ENCODE data around the gene USP2. TPM values are rescaled to one million over a fixed set of nuclear protein-coding genes. Genes with fewer than 3 reads are reported as not detected.

USP2 gene
- total and polyA plus RNA-seq, 2 of the 8 experiments (the other 6 are each of a cell fraction or from before 2014, with no cell fraction given), result 2.2 to 6.9 TPM

DNA sequence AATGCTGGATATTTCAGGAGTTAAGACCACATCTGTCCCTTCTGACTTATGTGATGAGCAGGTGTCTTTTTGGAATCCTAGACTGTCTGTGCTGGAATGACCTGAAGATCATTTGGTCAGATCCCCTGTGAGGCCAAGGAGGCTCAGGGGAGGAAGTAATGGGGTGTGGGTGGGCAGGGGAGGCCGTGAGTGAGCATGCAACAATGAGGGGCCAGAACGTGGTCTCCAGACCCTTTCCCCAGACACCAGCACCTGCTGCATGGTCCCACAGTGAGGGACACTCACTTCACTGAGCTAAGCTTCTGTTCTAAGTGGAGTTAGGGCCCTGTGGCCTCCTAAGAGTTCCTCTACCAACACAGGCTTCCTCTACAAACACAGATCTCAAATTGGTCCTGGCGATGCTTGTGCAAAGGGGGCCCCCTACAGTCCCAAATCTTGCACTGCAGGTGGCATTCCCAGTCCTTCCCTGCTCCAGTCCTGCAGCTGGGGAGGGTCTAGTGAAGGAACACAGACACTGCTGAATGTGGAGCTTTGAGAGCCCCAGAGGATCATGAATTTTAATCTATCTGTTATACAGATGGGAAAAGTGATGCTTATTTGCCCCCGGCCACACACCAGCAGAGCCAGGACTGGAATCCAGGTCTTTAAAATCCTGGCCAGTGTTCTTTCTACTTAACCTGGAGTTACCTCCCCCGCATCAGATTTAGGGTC lies 7.4 kb downstream of the USP2 start:
- H3K18ac ChIP-seq (ENCODE audit: extremely low read depth, low read length), result no peak overlapping the region
- no peak overlapping the region for H3K56ac ChIP-seq (replicated peaks; ENCODE audit: insufficient read length, low read depth, low read length)
- H3K79me1 ChIP-seq (ENCODE audit: low read depth, low read length), result no peaks in the 10 kb centered on the region
- WGBS, 2 experiments (ENCODE audit: extremely low coverage in 1 of 2, insufficient coverage in 1 of 2, insufficient read length in 1 of 2, insufficient replicate concordance in 2 of 2, low coverage in 1 of 2, low lambda C conversion rate in 2 of 2, missing lambda C conversion rate in 1 of 2), result 47% methylated on average over 5 of the region's 5 CpGs; no CpG with 5 or more reads in 1 of the 2 experiments
- H3K36me3 ChIP-seq (ENCODE audit: control insufficient read depth in 2 of 4, insufficient read depth in 4 of 4, low read length in 3 of 4), result no peaks in the 10 kb centered on the region
- DNase-seq (ENCODE audit: low read depth in 1 of 2, low spot score in 2 of 2) (peak in 1 of 2 experiments; percentile 97), FAIRE-seq (peak; percentile 45)
- no peak overlapping the region for H3K9ac ChIP-seq (replicated peaks in 1 of 4; ENCODE audit: extremely low read depth in 1 of 4, low read depth in 3 of 4, low read length in 3 of 4)
- H2BK20ac ChIP-seq (ENCODE audit: low read length), result 0 out of 2 replicates have a peak overlapping the region, but pooled peaks have one; percentile 48
- H4K20me1 ChIP-seq (replicated peaks in 1 of 2; ENCODE audit: control insufficient read depth in 1 of 2, insufficient read depth in 2 of 2, low read length in 2 of 2), result peaks cover 0 to 5% of the 10 kb centered on the region in 2 experiments
- no peak overlapping the region for H3K27ac ChIP-seq (ENCODE audit: low read depth, low read length)
- H2BK5ac ChIP-seq (ENCODE audit: low read depth, low read length), result no peak overlapping the region
- ChIA-PET CTCF (ENCODE audit: partially characterized antibody) (interaction anchor here (0.6 to 26.3 kb wide), 36 partner anchors 10 to 681 kb away, joined by 3 to 474 read pairs (median 4); partner anchors contain the start of genes C1QTNF5, C2CD2L, MFRP and USP2), POLR2A (ENCODE audit: partially characterized antibody) (interaction anchor here (0.6 to 6.6 kb wide), 7 partner anchors 8 to 44 kb away, joined by 3 to 32 read pairs (median 5); no protein-coding TSS in a partner anchor)
- H3K23me2 ChIP-seq (ENCODE audit: low read depth, low read length), result peaks cover 6% of the 10 kb centered on the region; the same call in 1 of the 2 replicates
- no peak overlapping the region for H3K4me2 ChIP-seq (ENCODE audit: insufficient read depth in 1 of 2, low read depth in 2 of 2, low read length in 2 of 2)
- H4K5ac ChIP-seq (ENCODE audit: insufficient read length, low read depth, low read length), result no peak overlapping the region
- no peak overlapping the region for H4K91ac ChIP-seq (replicated peaks; ENCODE audit: insufficient read length, low read length)
- H4K8ac ChIP-seq (ENCODE audit: extremely low read depth, insufficient read depth, low read length), result no peak overlapping the region; the same call in 1 of the 2 replicates
- H2AFZ ChIP-seq (ENCODE audit: low read length), result no peak overlapping the region
- no peak overlapping the region for H2AK5ac ChIP-seq (ENCODE audit: low read depth, low read length)
- 0 out of 2 replicates have a peak overlapping the region, but pooled peaks have one; percentile 3 for H2BK15ac ChIP-seq (ENCODE audit: low read length)
- no peak overlapping the region for H3K23ac ChIP-seq (ENCODE audit: insufficient read length)
- H3K4me3 ChIP-seq (ENCODE audit: extremely low read depth in 1 of 4, insufficient read depth in 2 of 4, low read depth in 3 of 4, low read length in 4 of 4), result no peak overlapping the region
- H3K14ac ChIP-seq (ENCODE audit: insufficient read length), result no peak overlapping the region
- H2BK12ac ChIP-seq (ENCODE audit: low read depth, low read length), result peak overlapping the region; percentile 50; the same call in 1 of the 2 replicates
- peaks cover 8 to 51% (median 36%) of the 10 kb centered on the region in 4 experiments for H3K4me1 ChIP-seq (replicated peaks in 1 of 4; ENCODE audit: control insufficient read depth in 3 of 4, insufficient read depth in 4 of 4, low read length in 3 of 4)
- peaks cover 0 to 3% (median 0%) of the 10 kb centered on the region in 4 experiments; a peak in 1 of 7 replicates for H3K27me3 ChIP-seq (replicated peaks in 1 of 4; ENCODE audit: control insufficient read depth in 3 of 4, extremely low read depth in 1 of 4, insufficient read depth in 3 of 4, low read length in 3 of 4)
- H2BK120ac ChIP-seq (replicated peaks; ENCODE audit: low read depth, low read length), result no peak overlapping the region
- H3K9me3 ChIP-seq (ENCODE audit: insufficient read depth in 2 of 2, low read depth in 1 of 2, low read length in 1 of 2), result no peaks in the 10 kb centered on the region
- no peaks in the 10 kb centered on the region for H3K79me2 ChIP-seq (ENCODE audit: control insufficient read depth in 1 of 2, insufficient read depth in 2 of 2, low read length in 2 of 2)
- H3K4ac ChIP-seq (replicated peaks; ENCODE audit: insufficient read length, low read depth, low read length), result no peak overlapping the region
- TF ChIP-seq ATF2 (IDR thresholded peaks at IDR 0.05; ENCODE audit: low read length) (peak; percentile 65; the same call in 1 of the 2 replicates), ASH2L (IDR thresholded peaks at IDR 0.05; ENCODE audit: low read length) (no peak), RBBP5 (IDR thresholded peaks at IDR 0.05; ENCODE audit: borderline replicate concordance, low read depth, low read length) (0 out of 2 replicates have a peak, but pooled peaks have one; percentile 7), TEAD4 (IDR thresholded peaks at IDR 0.05; ENCODE audit: low read depth, low read length) (0 out of 2 replicates have a peak, but pooled peaks have one; percentile 23), POU5F1 (IDR thresholded peaks at IDR 0.05; ENCODE audit: low read depth, low read length) (no peak)
- TF ChIP-seq, protein P1, sequence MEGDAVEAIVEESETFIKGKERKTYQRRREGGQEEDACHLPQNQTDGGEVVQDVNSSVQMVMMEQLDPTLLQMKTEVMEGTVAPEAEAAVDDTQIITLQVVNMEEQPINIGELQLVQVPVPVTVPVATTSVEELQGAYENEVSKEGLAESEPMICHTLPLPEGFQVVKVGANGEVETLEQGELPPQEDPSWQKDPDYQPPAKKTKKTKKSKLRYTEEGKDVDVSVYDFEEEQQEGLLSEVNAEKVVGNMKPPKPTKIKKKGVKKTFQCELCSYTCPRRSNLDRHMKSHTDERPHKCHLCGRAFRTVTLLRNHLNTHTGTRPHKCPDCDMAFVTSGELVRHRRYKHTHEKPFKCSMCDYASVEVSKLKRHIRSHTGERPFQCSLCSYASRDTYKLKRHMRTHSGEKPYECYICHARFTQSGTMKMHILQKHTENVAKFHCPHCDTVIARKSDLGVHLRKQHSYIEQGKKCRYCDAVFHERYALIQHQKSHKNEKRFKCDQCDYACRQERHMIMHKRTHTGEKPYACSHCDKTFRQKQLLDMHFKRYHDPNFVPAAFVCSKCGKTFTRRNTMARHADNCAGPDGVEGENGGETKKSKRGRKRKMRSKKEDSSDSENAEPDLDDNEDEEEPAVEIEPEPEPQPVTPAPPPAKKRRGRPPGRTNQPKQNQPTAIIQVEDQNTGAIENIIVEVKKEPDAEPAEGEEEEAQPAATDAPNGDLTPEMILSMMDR (IDR thresholded peaks at IDR 0.05; ENCODE audit: control extremely low read depth in 1 of 3, insufficient read depth in 1 of 3, low read depth in 1 of 3, low read length in 3 of 3), result peak; percentile 82 to 92 (median 89)
